GM12891 (cell line): ENCODE results near the gene ZNF182. TPM values are rescaled to one million over a fixed set of nuclear protein-coding genes. Genes with fewer than 3 reads are reported as not detected.
"Not testable (repeated sequence)": the region's sequence is repeated elsewhere in the genome, so short reads cannot be mapped to it uniquely, and the experiment has no call there.

Source experiments
- DNase-seq: peaks from one replicate; pipeline ENCODE4 v3.0.0; 2011; ENCODE audit warnings: low spot score; ENCODE audit not compliant: insufficient read length
- FAIRE-seq: peaks from 2 replicates; lab custom pipeline; 2011; peaks lifted over from hg19 to GRCh38; lab: Jason Lieb, UNC
- PAX5 ChIP-seq: IDR thresholded peaks from 2 replicates; pipeline ENCODE4 v1.6.1; 2011; ENCODE audit warnings: low read length, moderate library complexity, mild to moderate bottlenecking; ENCODE audit not compliant: insufficient read depth, severe bottlenecking
- POLR2A ChIP-seq: IDR thresholded peaks from 2 replicates; pipeline ENCODE4 v1.6.1; 2011; ENCODE audit warnings: low read depth, low read length, control low read depth
- POLR2AphosphoS5 ChIP-seq: IDR thresholded peaks from 2 replicates; pipeline ENCODE4 v1.6.1; 2011; ENCODE audit warnings: low read depth, low read length, control low read depth
- POU2F2 ChIP-seq: IDR thresholded peaks from 2 replicates; pipeline ENCODE4 v1.6.1; 2011; ENCODE audit warnings: low read depth, mild to moderate bottlenecking, control low read depth, low read length, moderate library complexity
- SPI1 ChIP-seq: IDR thresholded peaks from 2 replicates; pipeline ENCODE4 v1.6.1; 2011; ENCODE audit warnings: low read depth, low read length, control low read depth
- TAF1 ChIP-seq: IDR thresholded peaks from 2 replicates; pipeline ENCODE4 v1.6.1; 2011; ENCODE audit warnings: low read depth, low read length, control low read depth
- polyA plus RNA-seq: library from polyadenylated mRNA; unstranded; fragments of >200 nt; gene quantifications from one replicate; pipeline ENCODE4 v1.2.1, GENCODE V29; 2012; ENCODE audit warnings: low read depth, missing spikeins, inconsistent platforms; ENCODE audit not compliant: missing spikeins

Gene ZNF182
- polyA plus RNA-seq, result 2.8 TPM

DNA sequence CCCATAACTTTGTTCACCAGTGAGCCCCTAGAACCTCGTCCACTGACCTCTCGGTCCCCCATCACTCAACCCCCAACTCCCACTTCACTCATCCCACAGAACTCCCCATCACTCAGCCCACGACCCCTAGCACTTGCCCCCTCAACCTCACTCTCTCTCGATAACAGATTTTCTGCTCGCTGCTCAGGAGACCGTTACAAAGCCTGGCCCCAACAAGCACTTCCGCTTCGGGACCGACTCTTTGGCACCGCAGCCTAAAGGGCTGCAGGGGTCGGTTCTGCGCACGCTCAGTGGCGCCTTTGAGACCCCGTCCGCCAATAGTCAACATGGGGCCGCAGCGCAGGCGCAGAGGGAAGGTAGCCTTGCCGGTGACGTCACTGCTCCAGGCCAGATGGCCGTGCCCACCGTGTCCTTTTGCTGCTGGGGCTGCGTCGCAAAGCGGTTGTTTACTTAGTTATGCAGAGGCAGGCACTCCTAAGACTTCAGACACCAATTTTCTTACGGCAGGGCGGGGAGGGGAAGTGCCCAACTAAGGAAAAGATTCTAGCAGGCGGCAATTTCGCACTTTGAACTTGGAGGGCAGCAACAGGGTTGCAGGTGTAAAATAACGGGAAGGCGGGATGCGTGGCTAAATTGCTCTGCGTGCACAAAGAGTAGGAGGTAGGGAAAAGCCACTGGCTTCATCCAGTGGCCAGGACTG is at the start of gene ZNF182:
TSS of gene ZNF182 (minus strand) at position 232 of the 700 bp plus-strand sequence. CDS start 1,380 bp downstream, outside the sequence.
- peak; percentile 78 for DNase-seq
- TF ChIP-seq POLR2AphosphoS5 (peak; percentile 83), PAX5 (no peak), POLR2A (peak; percentile 70; the same call in 1 of the 2 replicates), POU2F2 (no peak), SPI1 (peak; percentile 81), TAF1 (peak; percentile 78)
- peak; percentile 98 for FAIRE-seq

DNA sequence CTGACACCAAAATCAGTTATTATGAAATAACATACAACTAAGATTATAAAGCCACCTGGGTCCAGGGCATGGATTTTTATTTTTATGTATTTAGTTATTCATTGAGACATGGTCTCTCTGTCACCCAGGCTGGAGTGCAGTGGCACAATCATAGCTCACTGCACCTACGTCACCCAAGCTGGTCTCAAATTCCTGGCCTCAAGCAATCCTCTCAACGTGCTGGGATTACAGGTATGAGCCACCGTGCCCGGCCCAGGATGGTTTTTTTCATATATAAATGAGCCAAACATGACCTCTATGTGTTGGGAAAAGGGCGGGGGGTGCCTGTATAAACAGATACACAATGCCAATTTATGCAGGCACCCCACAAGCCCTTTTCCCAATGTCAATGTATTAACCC is 43.1 kb upstream of the ZNF182 start:
- TF ChIP-seq POLR2AphosphoS5 (no peak), TAF1 (no peak)
- DNase-seq (no peak), FAIRE-seq (no peak)

DNA sequence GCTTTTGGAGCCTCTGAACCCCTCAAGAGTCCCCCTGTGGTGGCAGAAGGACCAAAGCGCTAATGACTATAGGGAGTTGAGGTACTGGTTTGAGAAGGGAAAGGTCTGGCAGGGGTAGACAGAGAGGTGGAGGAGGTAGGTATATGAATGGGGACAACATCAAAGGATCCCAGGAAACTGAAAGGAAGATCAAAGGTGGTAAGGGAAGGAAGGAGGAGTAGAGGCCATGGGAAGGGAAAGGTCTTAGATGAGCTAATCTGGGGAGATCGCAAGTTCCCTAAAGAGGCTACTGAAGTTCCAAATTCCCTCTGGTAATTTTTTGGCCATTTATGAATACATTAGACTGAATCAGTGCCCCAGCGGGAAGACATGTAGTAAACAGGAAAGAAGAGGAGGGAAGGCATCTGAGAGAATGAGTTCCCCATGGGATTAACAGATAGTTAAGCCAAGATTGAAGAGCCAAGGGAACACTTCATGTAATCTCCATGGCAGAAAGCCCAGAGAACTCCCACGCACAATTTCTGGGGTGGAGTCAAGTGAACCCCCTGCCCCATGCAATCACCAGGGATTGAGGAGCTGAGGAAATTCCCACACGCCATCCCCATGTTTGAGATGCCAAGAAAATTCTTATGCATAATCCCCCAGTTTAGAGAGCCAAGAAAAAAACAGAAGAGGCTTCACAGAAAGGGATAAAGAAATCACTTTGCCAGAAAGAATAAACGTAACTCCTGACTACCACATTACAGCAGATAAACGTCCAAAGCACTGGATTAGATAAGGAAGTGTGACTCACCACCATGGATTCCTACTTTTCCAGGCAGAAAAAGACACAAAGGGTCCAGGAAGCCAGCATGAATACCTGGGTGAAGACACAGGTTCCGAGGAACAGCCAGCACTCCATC is 41.9 kb upstream of the ZNF182 start:
- TF ChIP-seq SPI1, result no peak
- no peak for TF ChIP-seq POU2F2
- TF ChIP-seq POLR2A, result no peak
- TF ChIP-seq PAX5, result no peak
- TF ChIP-seq POLR2AphosphoS5, result no peak
- no peak for TF ChIP-seq TAF1
- FAIRE-seq (no peak), DNase-seq (no peak)

DNA sequence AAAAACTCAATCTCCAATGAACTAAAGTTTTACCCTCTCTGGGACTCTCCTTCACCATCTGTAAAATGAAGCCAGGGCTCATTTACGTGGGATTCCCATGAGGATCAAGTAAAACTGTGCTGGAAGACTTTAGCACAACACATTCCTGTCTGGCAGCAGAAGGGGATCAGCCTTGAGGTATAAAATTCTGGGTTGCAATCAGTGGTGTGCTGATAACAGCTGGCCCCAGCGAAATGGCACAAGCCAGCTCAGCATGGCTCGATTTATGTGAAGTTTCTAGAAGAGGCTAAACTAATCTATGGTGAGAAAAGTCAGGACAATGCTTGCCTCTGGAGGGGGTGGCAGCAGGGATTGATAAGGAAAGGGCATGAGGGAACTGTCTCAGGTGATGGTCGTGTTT is 39.3 kb upstream of the ZNF182 start:
- TF ChIP-seq SPI1, result no peak
- TF ChIP-seq TAF1, result no peak
- no peak for TF ChIP-seq POLR2A
- no peak for TF ChIP-seq POU2F2
- no peak for TF ChIP-seq POLR2AphosphoS5
- no peak for TF ChIP-seq PAX5
- FAIRE-seq (no peak), DNase-seq (no peak)

DNA sequence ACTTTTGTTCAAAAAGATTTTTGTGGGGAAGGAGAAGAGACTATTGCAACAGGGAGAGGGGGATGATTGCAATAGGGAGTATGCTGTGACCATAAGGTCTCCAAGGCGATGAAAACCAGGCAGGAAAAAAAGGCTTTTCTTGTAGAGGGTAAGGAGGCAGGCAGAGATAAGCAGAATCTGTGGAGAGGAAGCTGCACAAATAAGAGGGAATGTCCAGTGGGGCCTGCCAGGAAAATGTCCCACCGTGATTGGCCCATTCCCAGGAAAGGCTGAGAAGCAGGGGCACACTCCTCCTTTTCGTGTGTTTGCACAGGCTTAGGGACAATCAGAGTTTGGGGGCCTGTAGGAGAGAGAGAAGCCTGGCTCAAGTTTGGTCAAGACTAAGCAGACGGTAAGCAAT is 32.1 kb upstream of the ZNF182 start:
- TF ChIP-seq SPI1 (no peak), POLR2A (no peak), TAF1 (no peak), POLR2AphosphoS5 (no peak), PAX5 (no peak), POU2F2 (no peak)
- FAIRE-seq (no peak), DNase-seq (no peak)

DNA sequence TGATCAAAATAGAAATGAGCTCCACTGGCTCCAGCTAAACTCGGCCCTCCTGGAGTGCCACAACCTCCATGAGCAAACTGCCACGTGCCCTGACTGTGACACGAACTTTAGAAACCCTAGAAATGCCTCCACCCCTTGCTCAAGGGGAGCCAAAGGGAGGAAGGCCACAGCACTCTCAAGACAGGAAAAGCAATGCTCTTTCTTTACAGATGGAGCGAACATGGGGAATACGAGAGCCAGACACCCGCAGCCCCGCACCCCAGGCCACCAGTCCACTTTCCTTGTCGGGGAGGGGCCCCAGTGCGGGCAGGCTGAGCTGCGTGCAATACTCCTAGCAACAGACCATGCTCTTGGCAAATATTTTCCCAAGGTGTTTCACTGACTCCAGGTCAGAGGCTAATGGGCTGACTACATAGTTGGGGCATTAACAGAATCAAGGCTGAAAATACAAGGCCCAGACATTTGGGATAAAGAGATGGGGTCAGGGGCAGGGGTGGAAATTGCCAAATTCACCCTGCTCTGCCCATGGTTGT is 26.9 kb upstream of the ZNF182 start:
- FAIRE-seq, result peak; percentile 20
- DNase-seq, result not testable (repeated sequence)

DNA sequence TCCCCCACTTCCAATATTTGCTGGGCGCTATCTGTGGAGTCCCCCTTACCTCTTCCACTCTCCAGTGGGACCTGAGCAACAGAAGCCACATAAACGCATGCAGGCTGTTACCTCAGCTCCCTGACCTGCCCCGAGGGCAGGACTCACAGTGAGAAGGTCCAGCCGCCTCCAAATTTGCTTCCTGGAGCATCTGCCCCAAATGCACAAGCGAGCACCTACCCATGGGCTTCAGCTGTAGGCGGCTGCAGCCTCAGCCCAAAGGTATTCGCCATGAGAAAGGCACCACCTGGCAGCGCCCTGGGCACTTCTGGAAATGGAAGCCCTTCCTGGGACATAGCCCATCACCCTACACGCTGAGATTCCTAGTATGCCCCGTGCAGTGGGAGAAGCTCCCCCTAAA is 26.4 kb upstream of the ZNF182 start:
- no peak for TF ChIP-seq TAF1
- TF ChIP-seq POLR2A, result no peak
- TF ChIP-seq PAX5, result no peak
- no peak for TF ChIP-seq SPI1
- TF ChIP-seq POU2F2, result no peak
- TF ChIP-seq POLR2AphosphoS5, result no peak
- FAIRE-seq (no peak), DNase-seq (no peak)

DNA sequence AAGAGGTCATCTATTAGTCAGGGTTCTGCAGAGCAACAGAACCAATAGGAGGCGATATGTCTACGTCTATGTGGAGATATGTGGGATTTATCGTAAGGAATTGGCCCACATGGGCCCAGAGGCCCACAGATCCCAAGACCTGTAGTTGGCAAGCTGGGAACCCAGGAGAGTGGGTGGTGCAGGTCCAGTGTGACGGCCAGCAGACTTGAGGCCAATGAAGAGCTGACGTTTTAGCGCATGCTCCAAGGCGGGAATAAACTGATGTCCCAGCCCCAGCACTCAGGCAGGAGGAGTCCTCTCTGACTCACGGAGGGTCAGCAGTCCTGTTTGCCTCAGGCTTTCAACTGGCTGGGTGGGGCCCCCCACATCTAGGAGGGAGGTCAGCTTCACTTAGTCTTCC is 24.3 kb upstream of the ZNF182 start:
- TF ChIP-seq POLR2A (no peak), POLR2AphosphoS5 (no peak), POU2F2 (no peak), TAF1 (no peak), PAX5 (no peak), SPI1 (no peak)
- FAIRE-seq (no peak), DNase-seq (no peak)

DNA sequence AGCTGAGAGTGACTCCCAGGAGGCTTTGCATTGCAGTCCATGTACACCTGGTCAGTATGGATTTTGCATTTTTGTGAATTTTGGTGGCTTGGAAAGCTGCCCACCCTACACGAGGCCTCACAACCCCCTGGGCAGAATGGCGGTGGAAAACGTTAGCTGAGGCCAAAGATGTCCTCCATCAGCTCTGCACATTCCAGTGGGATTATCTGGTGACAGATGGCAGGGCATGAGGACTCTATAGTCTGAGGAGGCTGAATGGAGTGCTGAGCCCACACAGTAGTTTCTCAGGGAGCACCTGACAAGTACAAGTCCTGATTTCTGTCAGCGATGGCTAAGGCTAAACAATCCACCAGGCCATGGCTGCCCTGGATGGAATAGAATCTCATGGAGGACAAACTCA is 23.8 kb upstream of the ZNF182 start:
- not testable (repeated sequence) for FAIRE-seq

DNA sequence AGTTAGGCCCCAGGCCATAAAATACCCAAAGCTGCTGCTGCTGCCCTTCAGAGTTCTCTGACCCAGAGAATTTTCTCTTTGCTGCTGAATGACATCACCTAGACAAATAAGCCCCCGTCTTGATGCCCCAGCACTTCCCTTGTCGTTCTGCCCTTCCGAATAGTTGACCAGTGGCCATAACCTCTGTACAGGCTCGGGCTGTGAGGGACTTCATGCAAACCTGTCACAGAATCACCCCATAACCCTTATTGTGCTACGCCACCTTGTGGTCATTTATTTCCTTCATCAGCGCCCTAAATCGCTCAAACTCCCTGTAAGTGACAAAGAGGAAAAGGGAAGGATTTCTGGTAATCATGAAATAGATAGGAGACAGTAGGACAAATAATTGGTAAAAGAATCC is 21.8 kb upstream of the ZNF182 start:
- DNase-seq (no peak), FAIRE-seq (peak; percentile 97)
- TF ChIP-seq POLR2AphosphoS5 (no peak), POLR2A (no peak), SPI1 (no peak), TAF1 (no peak), PAX5 (no peak), POU2F2 (no peak)

More for the DNA sequence above, 23.8 kb upstream of the ZNF182 start:
- DNase-seq, result not testable (repeated sequence)
